Neural progenitor cell (in vitro differentiated cells): Measurements from ENCODE around the gene CAMK1D. TPM values are rescaled to one million over a fixed set of nuclear protein-coding genes. Genes with fewer than 3 reads are reported as not detected.
"Not testable (repeated sequence)": the region's sequence is repeated elsewhere in the genome, so short reads cannot be mapped to it uniquely, and the experiment has no call there.

Experiments
- DNase-seq: peaks from one replicate; pipeline ENCODE4 v3.0.0-alpha.2; 2016; ENCODE audit warnings: low spot score
- H2AFZ ChIP-seq: fragments of 200-600 bp; sonication (generic); replicated peaks from 2 replicates; pipeline ENCODE4 v1.6.1; 2016; ENCODE audit warnings: antibody characterized with exemption
- H3F3A ChIP-seq: fragments of 200-600 bp; sonication (generic); 2 replicates; pipeline ENCODE4 v1.6.1; 2016; ENCODE audit warnings: antibody characterized with exemption, low read depth
- H3K27ac ChIP-seq: fragments of 200-600 bp; sonication (generic); 2 replicates; pipeline ENCODE4 v1.5.1; 2016; ENCODE audit warnings: mild to moderate bottlenecking
- H3K27me3 ChIP-seq: fragments of 200-600 bp; sonication (generic); 2 replicates; pipeline ENCODE4 v1.6.1; 2016; ENCODE audit warnings: mild to moderate bottlenecking, moderate library complexity
- H3K36me3 ChIP-seq: fragments of 200-600 bp; sonication (generic); 2 replicates; pipeline ENCODE4 v1.5.1; 2016
- H3K4me1 ChIP-seq: fragments of 200-600 bp; sonication (generic); 2 replicates; pipeline ENCODE4 v1.6.1; 2016; ENCODE audit warnings: mixed run types
- H3K4me2 ChIP-seq: fragments of 200-600 bp; sonication (generic); 2 replicates; pipeline ENCODE4 v1.6.1; 2016
- H3K4me3 ChIP-seq: fragments of 200-600 bp; sonication (generic); 2 replicates; pipeline ENCODE4 v1.5.1; 2016
- H3K79me2 ChIP-seq: fragments of 200-600 bp; sonication (generic); 2 replicates; pipeline ENCODE4 v1.6.1; 2016; ENCODE audit warnings: low read depth
- H3K9ac ChIP-seq: fragments of 200-600 bp; sonication (generic); 2 replicates; pipeline ENCODE4 v1.6.1; 2016
- H3K9me3 ChIP-seq: fragments of 200-600 bp; sonication (generic); 2 replicates; pipeline ENCODE4 v1.5.1; 2016; ENCODE audit warnings: low read depth
- H4K20me1 ChIP-seq: fragments of 200-600 bp; sonication (generic); 2 replicates; pipeline ENCODE4 v1.6.1; 2016; ENCODE audit warnings: low read depth
- H3K27ac Mint-ChIP-seq: 3 replicates; pipeline ENCODE4 v1.8.0; 2021; ENCODE audit warnings: mixed read lengths
- H3K27me3 Mint-ChIP-seq: 2 replicates; pipeline ENCODE4 v1.8.0; 2022; ENCODE audit warnings: low read depth, mild to moderate bottlenecking, inconsistent platforms, moderate library complexity, mixed read lengths; ENCODE audit not compliant: insufficient read depth
- H3K36me3 Mint-ChIP-seq: 3 replicates; pipeline ENCODE4 v1.8.0; 2021; ENCODE audit warnings: mixed read lengths
- H3K4me1 Mint-ChIP-seq: 3 replicates; pipeline ENCODE4 v1.8.0; 2021; ENCODE audit warnings: mixed read lengths
- H3K4me3 Mint-ChIP-seq: 3 replicates; pipeline ENCODE4 v1.8.0; 2021; ENCODE audit warnings: mild to moderate bottlenecking, moderate library complexity, mixed read lengths
- H3K9me3 Mint-ChIP-seq: 3 replicates; pipeline ENCODE4 v1.8.0; 2020; ENCODE audit warnings: mixed read lengths
- EZH2 ChIP-seq: fragments of 200-600 bp; sonication (generic); IDR thresholded peaks from 2 replicates; pipeline ENCODE4 v1.6.1; 2017; ENCODE audit warnings: antibody characterized with exemption, mild to moderate bottlenecking, moderate library complexity
- EZH2phosphoT487 ChIP-seq: fragments of 200-600 bp; sonication (generic); IDR thresholded peaks from 2 replicates; pipeline ENCODE4 v1.6.1; 2017; ENCODE audit warnings: antibody characterized with exemption
- total RNA-seq: library from RNA; depleted of rRNA; stranded (reverse); fragments of >200 nt; gene quantifications from 2 replicates; pipeline ENCODE4 v1.2.3, GENCODE V29; 2015; ENCODE audit warnings: low replicate concordance
- TF ChIP-seq, protein P1 (sequence below): fragments of 200-600 bp; sonication (generic); IDR thresholded peaks from 2 replicates; pipeline ENCODE4 v1.5.1; 2017; ENCODE audit warnings: antibody characterized with exemption, mild to moderate bottlenecking

CAMK1D gene
- total RNA-seq, 1 donor from 2014 or later: 7.6 TPM

DNA sequence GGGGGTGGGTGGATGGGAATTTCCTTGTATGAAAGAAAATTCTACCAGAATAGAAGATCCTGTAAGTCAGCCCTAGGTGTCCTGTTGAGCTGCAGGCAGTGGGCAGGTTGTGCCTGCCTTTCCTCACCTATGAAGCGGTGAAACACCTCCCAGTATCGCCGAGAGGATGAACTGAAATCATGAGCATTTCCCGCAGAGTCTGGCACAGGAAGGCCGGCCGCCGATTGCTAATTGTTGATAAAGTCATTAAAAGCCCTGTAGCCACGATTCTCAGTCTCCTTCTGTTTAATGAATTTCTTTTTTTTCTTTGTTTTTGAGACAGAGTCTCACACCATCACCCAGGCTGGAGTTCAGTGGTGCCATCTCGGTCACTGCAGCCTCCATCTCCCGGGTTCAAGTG, 142.1 kb downstream of the CAMK1D start:
- Histone ChIP-seq H3K4me1 (no peaks in the 10 kb centered on the region), H3K9me3 (no peaks in the 10 kb centered on the region), H3K36me3 (no peaks in the 10 kb centered on the region), H3K27me3 (no peaks in the 10 kb centered on the region), H3K27ac (no peak overlapping the region), H3K9ac (no peak overlapping the region), H4K20me1 (no peaks in the 10 kb centered on the region), H3K79me2 (no peaks in the 10 kb centered on the region), H3K4me2 (no peak overlapping the region), H3K4me3 (no peak overlapping the region), H3F3A (no peaks in the 10 kb centered on the region), H2AFZ (no peak overlapping the region)
- no peak for DNase-seq
- Mint-ChIP-seq H3K9me3 (no peaks in the 10 kb centered on the region), H3K36me3 (no peaks in the 10 kb centered on the region), H3K4me3 (no peak overlapping the region), H3K4me1 (peaks cover 2% of the 10 kb centered on the region), H3K27ac (no peak overlapping the region), H3K27me3 (peaks cover 3% of the 10 kb centered on the region)
- TF ChIP-seq EZH2phosphoT487 (no peak), EZH2 (no peak)
- TF ChIP-seq, protein P1, sequence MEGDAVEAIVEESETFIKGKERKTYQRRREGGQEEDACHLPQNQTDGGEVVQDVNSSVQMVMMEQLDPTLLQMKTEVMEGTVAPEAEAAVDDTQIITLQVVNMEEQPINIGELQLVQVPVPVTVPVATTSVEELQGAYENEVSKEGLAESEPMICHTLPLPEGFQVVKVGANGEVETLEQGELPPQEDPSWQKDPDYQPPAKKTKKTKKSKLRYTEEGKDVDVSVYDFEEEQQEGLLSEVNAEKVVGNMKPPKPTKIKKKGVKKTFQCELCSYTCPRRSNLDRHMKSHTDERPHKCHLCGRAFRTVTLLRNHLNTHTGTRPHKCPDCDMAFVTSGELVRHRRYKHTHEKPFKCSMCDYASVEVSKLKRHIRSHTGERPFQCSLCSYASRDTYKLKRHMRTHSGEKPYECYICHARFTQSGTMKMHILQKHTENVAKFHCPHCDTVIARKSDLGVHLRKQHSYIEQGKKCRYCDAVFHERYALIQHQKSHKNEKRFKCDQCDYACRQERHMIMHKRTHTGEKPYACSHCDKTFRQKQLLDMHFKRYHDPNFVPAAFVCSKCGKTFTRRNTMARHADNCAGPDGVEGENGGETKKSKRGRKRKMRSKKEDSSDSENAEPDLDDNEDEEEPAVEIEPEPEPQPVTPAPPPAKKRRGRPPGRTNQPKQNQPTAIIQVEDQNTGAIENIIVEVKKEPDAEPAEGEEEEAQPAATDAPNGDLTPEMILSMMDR: no peak

DNA sequence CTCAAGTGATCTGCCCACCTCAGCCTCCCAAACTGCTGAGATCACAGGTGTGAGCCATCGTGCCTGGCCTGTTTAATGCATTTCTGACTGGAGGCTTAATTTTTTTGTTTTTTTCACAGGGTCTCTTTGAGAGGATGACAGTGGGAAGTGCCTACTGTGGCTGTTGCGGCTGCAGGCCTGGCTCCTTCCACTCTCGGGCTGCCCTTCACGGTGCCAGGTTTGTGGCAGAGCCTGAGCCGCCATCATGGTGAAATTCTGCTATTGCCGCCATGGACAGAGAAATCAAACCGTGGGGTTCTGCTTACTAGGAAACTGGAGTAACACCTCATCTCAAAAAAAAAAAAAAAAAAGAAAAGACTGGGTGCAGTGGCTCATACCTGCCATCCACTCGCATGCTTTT, 142.7 kb downstream of the CAMK1D start:
- peaks cover 3% of the 10 kb centered on the region for H3K27me3 Mint-ChIP-seq
- H3K4me1 Mint-ChIP-seq: peaks cover 2% of the 10 kb centered on the region

DNA sequence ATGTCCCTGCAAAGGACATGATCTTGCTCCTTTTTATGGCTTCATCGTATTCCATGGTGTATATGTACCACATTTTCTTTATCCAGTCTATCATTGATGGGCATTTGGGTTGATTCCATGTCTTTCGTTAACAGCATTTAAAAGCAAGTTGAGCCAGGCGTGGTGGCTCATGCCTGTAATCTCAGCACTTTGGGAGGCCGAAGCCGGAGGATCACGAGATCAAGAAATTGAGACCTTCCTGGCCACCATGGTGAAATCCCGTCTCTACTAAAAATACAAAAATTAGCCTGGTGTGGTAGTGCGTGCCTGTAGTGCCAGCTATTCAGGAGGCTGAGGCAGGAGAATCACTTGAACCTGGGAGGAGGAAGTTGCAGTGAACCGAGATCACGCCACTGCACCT, 147.7 kb downstream of the CAMK1D start:
- not testable (repeated sequence) for H3K79me2 ChIP-seq

More for the DNA sequence above, 142.7 kb downstream of the CAMK1D start:
- Histone ChIP-seq H3K27ac (no peak overlapping the region), H3K4me1 (no peaks in the 10 kb centered on the region), H2AFZ (no peak overlapping the region), H3K79me2 (no peaks in the 10 kb centered on the region), H4K20me1 (no peaks in the 10 kb centered on the region), H3K36me3 (no peaks in the 10 kb centered on the region), H3K27me3 (no peaks in the 10 kb centered on the region), H3K9me3 (no peaks in the 10 kb centered on the region), H3K4me3 (no peak overlapping the region), H3K9ac (no peak overlapping the region), H3F3A (no peaks in the 10 kb centered on the region), H3K4me2 (no peak overlapping the region)
- no peak for DNase-seq
- H3K4me3 Mint-ChIP-seq: no peak overlapping the region
- no peaks in the 10 kb centered on the region for H3K9me3 Mint-ChIP-seq
- TF ChIP-seq, protein P1: no peak
- TF ChIP-seq EZH2phosphoT487: no peak
- no peak for TF ChIP-seq EZH2
- no peaks in the 10 kb centered on the region for H3K36me3 Mint-ChIP-seq
- no peak overlapping the region for H3K27ac Mint-ChIP-seq

DNA sequence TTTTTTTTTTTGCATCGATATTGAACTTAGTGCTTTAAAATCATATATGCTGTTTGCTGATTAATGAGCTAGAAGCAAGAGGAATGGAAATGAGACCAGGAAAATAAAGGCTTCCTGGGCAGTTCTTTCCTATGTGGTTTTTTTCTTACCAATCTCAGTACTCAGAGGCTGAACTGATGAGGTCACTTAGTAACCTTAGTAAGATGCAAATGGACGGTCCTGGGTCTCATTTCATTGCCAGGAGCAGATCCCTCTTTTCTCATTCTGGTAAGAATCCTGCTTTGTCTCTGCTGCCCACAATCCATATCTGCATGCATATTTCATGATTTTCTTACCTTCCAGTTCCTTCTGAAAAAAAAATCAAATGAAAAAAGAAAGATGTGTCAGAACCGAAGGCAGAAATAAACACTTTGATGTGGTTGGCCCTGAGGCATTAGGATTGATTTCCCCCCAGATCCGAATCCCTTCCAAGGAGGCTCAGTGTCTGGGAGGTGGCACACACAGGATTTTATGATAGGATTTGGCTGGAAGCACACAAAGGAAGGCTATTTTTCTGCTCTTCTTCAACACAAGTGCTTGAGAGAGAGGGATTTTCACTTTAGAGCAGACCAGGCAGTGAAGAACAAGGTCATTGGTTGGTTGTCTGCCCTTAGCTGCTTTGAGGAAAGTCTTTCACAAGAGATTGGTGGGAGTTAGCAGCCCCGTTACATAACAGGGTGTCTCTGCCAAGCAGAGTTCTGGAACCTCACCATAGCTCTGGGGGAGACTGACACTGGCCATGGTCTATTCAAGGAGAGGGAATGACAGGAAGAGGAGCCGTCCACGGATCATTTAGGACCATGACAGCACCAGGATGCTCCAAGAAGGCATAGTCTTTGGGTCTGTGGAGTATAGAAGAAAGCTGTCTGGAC, 150.0 kb downstream of the CAMK1D start:
- peaks cover 37% of the 10 kb centered on the region for H3K4me1 Mint-ChIP-seq
- H3K9me3 Mint-ChIP-seq: no peaks in the 10 kb centered on the region
- H3F3A ChIP-seq: no peaks in the 10 kb centered on the region
- H3K27ac Mint-ChIP-seq: no peak overlapping the region
- no peaks in the 10 kb centered on the region for H3K36me3 ChIP-seq
- no peak overlapping the region for H3K9ac ChIP-seq
- H3K4me3 Mint-ChIP-seq: no peak overlapping the region
- H3K27ac ChIP-seq: no peak overlapping the region
- H2AFZ ChIP-seq: no peak overlapping the region
- H3K27me3 Mint-ChIP-seq: peaks cover 4% of the 10 kb centered on the region
- no peaks in the 10 kb centered on the region for H3K9me3 ChIP-seq
- no peaks in the 10 kb centered on the region for H3K27me3 ChIP-seq
- H3K79me2 ChIP-seq: no peaks in the 10 kb centered on the region
- no peaks in the 10 kb centered on the region for H3K36me3 Mint-ChIP-seq
- H3K4me2 ChIP-seq: no peak overlapping the region
- no peaks in the 10 kb centered on the region for H4K20me1 ChIP-seq
- no peak for DNase-seq
- TF ChIP-seq EZH2 (no peak), EZH2phosphoT487 (no peak)
- TF ChIP-seq, protein P1: no peak
- H3K4me1 ChIP-seq: peaks cover 11% of the 10 kb centered on the region
- no peak overlapping the region for H3K4me3 ChIP-seq

More for the DNA sequence above, 147.7 kb downstream of the CAMK1D start:
- peaks cover 11% of the 10 kb centered on the region for H3K4me1 ChIP-seq
- not testable (repeated sequence) for H3F3A ChIP-seq, H3K4me3 Mint-ChIP-seq, H4K20me1 ChIP-seq, H3K27ac ChIP-seq, H3K27me3 ChIP-seq, H3K36me3 ChIP-seq, H3K27me3 Mint-ChIP-seq, H3K9me3 Mint-ChIP-seq, H3K4me2 ChIP-seq, H3K9me3 ChIP-seq, H3K36me3 Mint-ChIP-seq, H3K9ac ChIP-seq, DNase-seq, H3K27ac Mint-ChIP-seq, H2AFZ ChIP-seq, H3K4me3 ChIP-seq
- peaks cover 25% of the 10 kb centered on the region for H3K4me1 Mint-ChIP-seq
